IMR-90 (cell line): ENCODE measurements around the gene AKAP9. TPM values are rescaled to one million over a fixed set of nuclear protein-coding genes. Genes with fewer than 3 reads are reported as not detected.

Experiments
- ATAC-seq: fragments of 200-7000 bp; cut with Tn5 transposase; 2 replicates; pipeline ENCODE4 v1.9.1; 2020; ENCODE audit warnings: low read depth, mild to moderate bottlenecking, moderate library complexity
- BruUV-seq: library from RNA; stranded (reverse); fragments of 400-500 nt; replicated peaks from 2 replicates; lab custom pipeline; 2021; lab: Mats Ljungman, UMichigan
- CTCF ChIA-PET: fragments of 300-600 bp; formaldehyde crosslinking; extraction: SDS; loops from one replicate; lab custom pipeline; 2021; ENCODE audit warnings: antibody characterized with exemption; lab: Yijun Ruan, JAX
- POLR2A ChIA-PET: fragments of 300-600 bp; sonication (Branson Sonifier 250); formaldehyde crosslinking; loops from one replicate; lab custom pipeline; 2022; ENCODE audit warnings: antibody characterized with exemption; ENCODE audit not compliant: unreplicated experiment; lab: Charles Lee
- DNase-seq: peaks from one replicate; pipeline ENCODE4 v3.0.0; 2013
- H2AFZ ChIP-seq: replicated peaks from 2 replicates; pipeline ENCODE3; 2013; ENCODE audit warnings: low read length, mild to moderate bottlenecking; ENCODE audit not compliant: poor library complexity
- H2AK5ac ChIP-seq: 2 replicates; pipeline ENCODE4 v1.6.1; 2013; ENCODE audit warnings: low read depth, low read length, inconsistent platforms
- H2AK9ac ChIP-seq: replicated peaks from 2 replicates; pipeline ENCODE3; 2013; ENCODE audit warnings: mild to moderate bottlenecking, low read depth, low read length, moderate library complexity; ENCODE audit not compliant: poor library complexity
- H2BK120ac ChIP-seq: 2 replicates; pipeline ENCODE4 v1.6.1; 2013; ENCODE audit warnings: low read depth, low read length, inconsistent platforms
- H2BK15ac ChIP-seq: 3 replicates; pipeline ENCODE4 v1.6.1; 2013; ENCODE audit warnings: low read depth, low read length, inconsistent platforms
- H2BK20ac ChIP-seq: 2 replicates; pipeline ENCODE4 v1.6.1; 2013; ENCODE audit warnings: low read depth, mild to moderate bottlenecking, inconsistent platforms, low read length, moderate library complexity
- H2BK5ac ChIP-seq: 2 replicates; pipeline ENCODE4 v1.6.1; 2013; ENCODE audit warnings: mild to moderate bottlenecking, low read depth, low read length, inconsistent platforms; ENCODE audit not compliant: poor library complexity, severe bottlenecking
- H3K14ac ChIP-seq: replicated peaks from 2 replicates; pipeline ENCODE4 v1.6.1; 2013; ENCODE audit warnings: low read depth, low read length, inconsistent platforms
- H3K18ac ChIP-seq: 2 replicates; pipeline ENCODE4 v1.6.1; 2013; ENCODE audit warnings: low read depth, low read length, control low read depth
- H3K23ac ChIP-seq: 2 replicates; pipeline ENCODE4 v1.6.1; 2013; ENCODE audit warnings: low read depth, low read length, inconsistent platforms
- H3K27ac ChIP-seq: 2 replicates; pipeline ENCODE4 v1.5.1; 2013; ENCODE audit warnings: mild to moderate bottlenecking, control low read depth, low read length; ENCODE audit not compliant: insufficient read depth
- H3K27me3 ChIP-seq: 2 replicates; pipeline ENCODE4 v1.6.1; 2013; ENCODE audit warnings: low read length; ENCODE audit not compliant: control insufficient read depth, insufficient read depth
- H3K36me3 ChIP-seq: 2 replicates; pipeline ENCODE4 v1.6.1; 2013; ENCODE audit warnings: low read length, mixed read lengths; ENCODE audit not compliant: control insufficient read depth, insufficient read depth
- H3K4ac ChIP-seq: 2 replicates; pipeline ENCODE4 v1.6.1; 2013; ENCODE audit warnings: low read depth, low read length, inconsistent platforms
- H3K4me1 ChIP-seq: 2 replicates; pipeline ENCODE4 v1.6.1; 2013; ENCODE audit warnings: low read length, mixed read lengths; ENCODE audit not compliant: control insufficient read depth, insufficient read depth
- H3K4me2 ChIP-seq: 2 replicates; pipeline ENCODE4 v1.6.1; 2013; ENCODE audit warnings: low read depth, mild to moderate bottlenecking, control low read depth, low read length, moderate library complexity
- H3K4me3 ChIP-seq: 2 replicates; pipeline ENCODE4 v1.5.1; 2013; ENCODE audit warnings: low read depth, mild to moderate bottlenecking, control low read depth, low read length, moderate library complexity; ENCODE audit not compliant: insufficient read depth
- H3K56ac ChIP-seq: 2 replicates; pipeline ENCODE4 v1.6.1; 2013; ENCODE audit warnings: low read length, inconsistent platforms; ENCODE audit not compliant: insufficient read depth; ENCODE audit errors: extremely low read depth
- H3K79me1 ChIP-seq, 2 experiments: 2 replicates each; pipeline ENCODE4 v1.6.1; 2013; ENCODE audit warnings: low read length in 2 of 2, inconsistent platforms in 1 of 2, low read depth in 1 of 2
- H3K9ac ChIP-seq: 2 replicates; pipeline ENCODE4 v1.6.1; 2013; ENCODE audit warnings: low read depth, low read length, control low read depth
- H3K9me1 ChIP-seq: 2 replicates; pipeline ENCODE4 v1.6.1; 2013; ENCODE audit warnings: low read length, inconsistent platforms; ENCODE audit not compliant: insufficient read depth
- H3K9me3 ChIP-seq: 2 replicates; pipeline ENCODE4 v1.6.1; 2013; ENCODE audit warnings: low read length; ENCODE audit not compliant: control insufficient read depth, insufficient read depth
- H4K20me1 ChIP-seq: 2 replicates; pipeline ENCODE4 v1.6.1; 2013; ENCODE audit warnings: low read length, inconsistent platforms; ENCODE audit not compliant: insufficient read depth
- H4K5ac ChIP-seq: 2 replicates; pipeline ENCODE4 v1.6.1; 2013; ENCODE audit warnings: mild to moderate bottlenecking, low read depth, low read length, control low read depth
- H4K8ac ChIP-seq, 2 experiments: 2 replicates each; pipeline ENCODE4 v1.6.1; 2013; ENCODE audit warnings: low read depth in 2 of 2, low read length in 2 of 2, control low read depth in 1 of 2, inconsistent platforms in 1 of 2
- H4K91ac ChIP-seq: 2 replicates; pipeline ENCODE4 v1.6.1; 2013; ENCODE audit warnings: low read depth, low read length, inconsistent platforms; ENCODE audit not compliant: insufficient read depth
- CHD1 ChIP-seq: IDR thresholded peaks from 2 replicates; pipeline ENCODE4 v1.6.1; 2012; ENCODE audit warnings: low read depth, low read length, improper control_type of control experiment
- MXI1 ChIP-seq: IDR thresholded peaks from 2 replicates; pipeline ENCODE4 v1.6.1; 2012; ENCODE audit warnings: low read depth, mild to moderate bottlenecking, low read length, moderate library complexity, borderline replicate concordance
- NFE2L2 ChIP-seq: fragments of 150-350 bp; IDR thresholded peaks from 2 replicates; pipeline ENCODE4 v1.6.1; 2016; ENCODE audit warnings: low read depth, mild to moderate bottlenecking, low read length
- RAD21 ChIP-seq: IDR thresholded peaks from 2 replicates; pipeline ENCODE4 v1.6.1; 2012; ENCODE audit warnings: low read length, improper control_type of control experiment
- RFX5 ChIP-seq: IDR thresholded peaks from 2 replicates; pipeline ENCODE4 v1.8.0; 2012; ENCODE audit warnings: low read depth, mild to moderate bottlenecking, low read length, moderate library complexity
- USF2 ChIP-seq: fragments of 150-350 bp; IDR thresholded peaks from 2 replicates; pipeline ENCODE4 v1.6.1; 2017; ENCODE audit warnings: mild to moderate bottlenecking, antibody characterized with exemption, low read length, low read depth
- WGBS, 2 experiments: methylation state at CpG; one replicate each; pipeline versions ENCODE4 v1.1.5 to v1.1.7; 2013; ENCODE audit warnings: missing lambda C conversion rate in 2 of 2; ENCODE audit not compliant: insufficient read length in 1 of 2; ENCODE audit errors: extremely low coverage in 2 of 2; 5-methylcytosine and 5-hydroxymethylcytosine counted together
- dilution Hi-C: fragments of 300-500 bp; cut with HindIII; formaldehyde crosslinking; loops from one replicate; pipeline ENCODE4 v1.14.3; 2018; ENCODE audit warnings: low sequenced_read_pairs; ENCODE audit not compliant: unreplicated experiment
- in situ Hi-C: fragments of 300-500 bp; cut with MboI; formaldehyde crosslinking; loops from 3 replicates; pipeline ENCODE4 v1.14.3; 2019; ENCODE audit warnings: low sequenced_read_pairs, inconsistent platforms, mixed read lengths
- intact Hi-C: fragments of 100-400 bp; cut with micrococcal nuclease; formaldehyde crosslinking; loops from 2 replicates; pipeline ENCODE4 v1.10.0; 2022
- polyA plus RNA-seq, 3 experiments: library from polyadenylated mRNA; depleted of rRNA; stranded (reverse); fragments of >200 nt; gene quantifications; 2 replicates each; pipeline ENCODE4 v1.2.3, GENCODE V29; 2012; ENCODE audit warnings: low replicate concordance in 1 of 3
- total RNA-seq: library from RNA; depleted of rRNA; stranded (reverse); fragments of >200 nt; gene quantifications from 2 replicates; pipeline ENCODE4 v1.2.3, GENCODE V29; 2012

Gene AKAP9
- total and polyA plus RNA-seq, 2 of the 4 experiments (the other 2 are of a cell fraction): 9.7 to 25.3 TPM

GRCh38 chr7:92119213-92119759, 178.6 kb downstream of the AKAP9 start:
- in situ Hi-C loops (no loop called here), dilution Hi-C loops (no loop called here), intact Hi-C loops (no loop called here)
- no peak overlapping the region for H3K9ac ChIP-seq
- H4K91ac ChIP-seq: no peak overlapping the region
- 0 out of 2 replicates have a peak, but pooled peaks cover 9% of the 10 kb centered on the region for H4K20me1 ChIP-seq
- H2AK9ac ChIP-seq: no peak overlapping the region
- H2BK5ac ChIP-seq: no peak overlapping the region
- no peak overlapping the region for H2BK120ac ChIP-seq
- H2BK15ac ChIP-seq: no peak overlapping the region
- BruUV-seq: no TSS peak
- ChIA-PET CTCF (no interaction called here), POLR2A (no interaction called here)
- no peak overlapping the region for H4K5ac ChIP-seq
- H3K4me2 ChIP-seq: no peak overlapping the region
- H3K27me3 ChIP-seq: no peaks in the 10 kb centered on the region
- no CpG with 5 or more reads among the region's 1 CpG for WGBS, 2 experiments
- H3K4me3 ChIP-seq: no peak overlapping the region
- peaks cover 9 to 23% of the 10 kb centered on the region in 2 experiments for H3K79me1 ChIP-seq
- H2BK20ac ChIP-seq: no peak overlapping the region
- H3K14ac ChIP-seq: no peak overlapping the region
- no peak overlapping the region for H3K56ac ChIP-seq
- no peak overlapping the region for H3K18ac ChIP-seq
- no peak overlapping the region; the same call in 1 of the 2 replicates for H3K23ac ChIP-seq
- H3K36me3 ChIP-seq: peaks cover 20% of the 10 kb centered on the region
- no peak overlapping the region for H3K4ac ChIP-seq
- DNase-seq: no peak
- no peak overlapping the region for H2AK5ac ChIP-seq
- TF ChIP-seq RFX5 (no peak), RAD21 (no peak), USF2 (no peak), NFE2L2 (no peak), CHD1 (no peak), MXI1 (no peak)
- H3K9me1 ChIP-seq: no peaks in the 10 kb centered on the region; the same call in 1 of the 2 replicates
- no peak overlapping the region for H2AFZ ChIP-seq
- no peaks in the 10 kb centered on the region for H3K9me3 ChIP-seq
- H4K8ac ChIP-seq: no peak overlapping the region
- no peaks in the 10 kb centered on the region for H3K4me1 ChIP-seq
- no peak overlapping the region for H3K27ac ChIP-seq
- no peak for ATAC-seq
